T-helper 22 cell (primary cell): ENCODE data around the gene TTC12.

Source experiments
- DNase-seq: peaks from one replicate; pipeline ENCODE4 v3.0.0-alpha.2; 2020; ENCODE audit warnings: low read depth

Gene TTC12

GRCh38 chr11:113314389-113315301, at the start of gene TTC12:
TSS of gene TTC12 (plus strand) at chr11:113314583. CDS start at chr11:113316258, 1,675 bp downstream.
- DNase-seq = peak; percentile 80

- no peak for DNase-seq
These were observed 49.0 kb upstream of the TTC12 start for GRCh38 chr11:113265362-113265761.

DNA sequence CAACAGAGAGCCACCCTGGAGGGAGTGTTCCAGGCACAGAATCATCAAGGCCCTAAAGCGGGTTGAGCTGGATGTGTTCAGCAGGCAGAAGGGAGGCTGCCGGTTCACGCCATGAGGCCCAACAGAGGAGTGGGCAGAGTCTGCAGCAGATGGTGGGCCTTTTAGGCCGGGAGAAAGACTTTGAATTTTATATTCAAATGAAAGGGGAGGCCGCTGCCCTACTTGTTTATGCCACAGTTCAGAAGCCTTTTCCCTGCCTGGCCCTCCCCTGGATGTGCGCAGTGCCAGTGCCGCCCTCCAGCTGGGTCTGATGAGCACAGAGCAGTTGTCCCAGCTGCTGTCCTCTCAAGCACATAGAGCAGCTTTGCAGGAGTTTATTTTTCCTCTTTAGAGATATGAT, 46.9 kb upstream of the TTC12 start:
- no peak for DNase-seq

GRCh38 chr11:113269096-113269495, 45.3 kb upstream of the TTC12 start:
- no peak for DNase-seq

DNA sequence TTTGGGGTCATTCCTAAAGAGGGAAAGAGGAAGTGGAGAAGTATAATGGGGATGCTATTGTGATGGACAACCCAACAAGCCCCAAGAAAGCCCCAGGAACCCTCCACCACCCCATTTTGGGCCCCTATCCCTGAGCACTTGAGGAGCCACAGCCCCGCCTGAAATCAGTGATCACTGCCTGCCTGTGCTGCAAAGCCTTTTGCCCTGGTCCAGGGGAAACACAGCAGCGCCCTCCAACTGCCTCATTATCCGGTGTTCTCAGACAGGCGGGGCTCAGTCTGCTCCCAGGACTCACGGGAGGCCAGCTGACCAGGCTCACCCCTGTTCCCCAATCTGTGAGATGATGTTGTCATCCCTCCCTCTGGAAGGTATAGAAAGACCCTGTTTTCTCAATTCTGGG, 44.7 kb upstream of the TTC12 start:
- DNase-seq = no peak

DNA sequence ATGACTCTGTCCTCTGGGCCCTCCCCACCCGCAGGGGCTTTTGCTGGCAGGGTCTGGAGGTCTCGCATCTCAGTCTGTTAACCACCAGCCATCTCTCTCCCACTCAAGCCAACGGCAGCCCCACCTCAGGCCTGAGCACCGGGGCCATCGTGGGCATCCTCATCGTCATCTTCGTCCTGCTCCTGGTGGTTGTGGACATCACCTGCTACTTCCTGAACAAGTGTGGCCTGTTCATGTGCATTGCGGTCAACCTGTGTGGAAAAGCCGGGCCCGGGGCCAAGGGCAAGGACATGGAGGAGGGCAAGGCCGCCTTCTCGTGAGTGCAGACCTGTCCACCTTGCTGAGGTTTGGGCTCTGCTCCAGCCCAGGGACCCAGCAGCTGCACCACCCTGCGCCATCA, 44.3 kb upstream of the TTC12 start:
- DNase-seq = no peak

DNA sequence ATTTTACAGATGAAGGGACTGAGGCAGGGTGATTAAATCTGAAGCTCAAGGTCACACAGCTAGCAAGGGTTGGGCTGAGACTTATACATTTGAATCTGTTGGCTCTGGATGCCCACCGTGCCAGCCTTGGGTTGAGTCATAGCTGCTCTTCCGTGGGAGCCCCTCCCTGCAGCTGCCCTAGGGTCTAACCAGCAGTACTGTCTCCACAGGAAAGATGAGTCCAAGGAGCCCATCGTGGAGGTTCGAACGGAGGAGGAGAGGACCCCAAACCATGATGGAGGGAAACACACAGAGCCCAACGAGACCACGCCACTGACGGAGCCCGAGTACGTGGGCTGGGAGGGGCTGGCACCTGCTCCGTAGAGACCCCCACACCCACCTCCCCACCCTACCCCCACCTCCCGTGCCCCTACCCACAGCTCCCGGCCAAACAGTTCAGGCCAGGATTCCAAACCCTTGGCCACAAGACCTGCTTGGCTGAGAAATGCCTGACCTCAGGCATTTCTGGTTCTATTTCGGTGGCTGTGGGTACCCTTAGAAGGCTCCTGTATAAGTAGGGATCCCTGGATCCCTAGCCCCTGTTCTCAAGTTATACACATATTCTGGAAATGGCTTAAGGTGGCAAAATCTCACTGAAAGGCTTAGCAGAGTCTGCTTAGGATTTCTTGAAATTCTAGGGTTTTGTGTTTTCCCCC, 42.7 kb upstream of the TTC12 start:
- DNase-seq = no peak

- no peak for DNase-seq
These were observed 42.1 kb upstream of the TTC12 start for GRCh38 chr11:113272281-113272680.

DNA sequence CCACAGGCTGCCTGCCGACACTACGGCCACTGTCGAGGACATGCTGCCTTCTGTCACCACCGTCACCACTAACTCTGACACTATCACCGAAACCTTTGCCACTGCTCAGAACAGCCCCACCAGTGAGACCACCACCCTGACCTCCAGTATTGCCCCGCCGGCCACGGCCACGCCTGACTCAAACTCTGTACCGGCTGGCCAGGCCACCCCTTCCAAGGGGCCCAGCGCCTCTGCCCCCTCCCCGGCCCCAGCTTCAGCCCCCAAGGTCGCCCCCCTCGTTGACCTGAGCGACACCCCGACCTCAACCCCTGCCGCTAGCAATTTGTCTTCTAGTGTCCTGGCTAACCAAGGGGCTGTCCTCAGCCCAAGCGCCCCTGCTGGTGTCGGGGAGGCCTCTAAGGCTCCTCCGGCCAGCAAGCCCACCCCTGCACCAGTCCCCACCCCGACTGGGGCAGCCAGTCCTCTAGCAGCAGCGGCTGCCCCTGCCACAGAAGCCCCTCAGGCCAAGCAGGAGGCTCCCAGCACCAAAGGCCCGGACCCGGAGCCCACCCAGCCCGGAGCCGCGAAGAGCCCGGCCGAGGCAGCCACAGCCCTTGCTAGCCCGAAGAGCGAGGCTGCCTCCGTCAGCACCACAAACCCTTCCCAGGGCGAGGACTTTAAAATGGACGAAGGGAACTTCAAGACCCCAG, 41.3 kb upstream of the TTC12 start:
- DNase-seq = no peak

DNA sequence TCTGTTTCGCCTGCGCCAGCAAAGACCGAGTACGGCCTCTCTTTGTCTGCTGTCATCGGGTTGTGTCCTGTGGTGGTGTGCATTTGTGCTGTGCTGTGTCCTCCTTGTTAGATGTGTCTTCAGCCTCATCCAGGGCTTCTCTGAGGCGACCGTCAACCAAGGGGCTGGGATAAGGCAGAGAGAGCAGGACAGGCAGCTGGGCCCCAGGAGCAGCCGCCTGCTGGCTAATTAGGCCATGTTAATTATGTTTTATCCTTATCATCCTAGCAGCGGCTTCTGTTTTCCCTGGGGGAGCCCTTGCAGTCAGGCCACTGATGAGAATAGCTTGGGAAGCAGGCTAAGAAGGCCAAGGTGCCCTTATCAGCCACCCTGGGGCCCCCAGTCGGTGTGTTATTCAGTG, 40.7 kb upstream of the TTC12 start:
- DNase-seq = no peak

DNA sequence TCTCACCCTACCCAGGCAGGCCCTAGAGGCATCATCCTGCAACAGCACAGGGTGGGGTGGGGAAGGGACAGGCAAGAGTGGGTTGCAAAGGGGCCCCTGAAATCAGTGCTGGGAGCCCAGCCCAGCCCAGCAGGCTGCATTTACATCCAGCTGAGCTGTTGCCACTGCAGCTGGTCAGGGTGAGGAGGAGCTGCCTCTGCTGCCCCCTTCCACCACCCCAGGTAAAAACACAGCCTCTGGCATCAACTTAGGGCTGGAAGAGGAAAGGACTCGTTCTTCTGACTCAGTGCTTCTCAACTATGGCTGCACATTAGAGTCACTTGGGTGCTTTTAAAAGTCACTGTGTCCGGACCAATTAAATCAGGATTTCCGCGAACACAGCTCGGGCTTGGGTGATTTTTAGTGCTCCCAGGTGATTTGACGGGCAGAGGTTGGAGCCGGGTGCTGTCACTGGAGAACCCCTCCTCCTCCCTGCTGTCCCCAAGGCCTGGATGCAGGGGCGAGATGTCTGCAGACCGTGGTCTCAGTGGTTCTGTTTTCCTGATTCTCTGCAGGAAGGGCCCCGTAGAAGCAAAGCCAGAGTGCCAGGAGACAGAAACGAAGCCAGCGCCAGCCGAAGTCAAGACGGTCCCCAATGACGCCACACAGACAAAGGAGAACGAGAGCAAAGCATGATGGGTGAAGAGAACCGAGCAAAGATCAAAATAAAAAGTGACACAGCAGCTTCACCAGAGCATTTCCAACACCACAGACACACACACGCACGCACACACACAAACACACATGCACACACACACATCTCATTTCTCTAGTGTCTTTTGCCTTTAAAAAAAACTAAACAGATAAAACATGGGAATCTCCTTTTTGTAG, 39.4 kb upstream of the TTC12 start:
- no peak for DNase-seq

- DNase-seq = no peak
These were observed 38.8 kb upstream of the TTC12 start for GRCh38 chr11:113275602-113276001.

- no peak for DNase-seq
These were observed 37.9 kb upstream of the TTC12 start for GRCh38 chr11:113276466-113276865.

GRCh38 chr11:113277907-113278306, 36.5 kb upstream of the TTC12 start:
- no peak for DNase-seq

- no peak for DNase-seq
These were observed 35.9 kb upstream of the TTC12 start for GRCh38 chr11:113278481-113278880.

DNA sequence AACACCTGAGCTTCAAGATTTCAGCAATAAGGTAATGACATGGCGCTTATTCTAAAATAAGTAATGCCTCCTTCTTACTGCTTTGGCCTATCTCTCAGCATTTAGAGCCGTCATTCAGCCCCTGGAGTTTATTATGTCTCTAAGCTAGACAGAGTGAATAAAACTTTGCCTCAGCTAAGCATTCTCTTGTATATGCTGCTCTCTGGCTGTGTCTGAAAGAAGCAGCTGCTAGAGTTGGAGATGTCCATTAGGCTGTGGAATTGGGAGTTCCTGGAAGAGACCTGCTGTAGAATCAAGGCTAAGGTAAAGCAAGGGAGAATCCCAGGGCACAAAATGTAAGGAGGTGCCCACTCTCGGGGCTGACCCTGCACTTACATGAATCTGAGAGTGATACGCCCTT, 35.5 kb upstream of the TTC12 start:
- DNase-seq = no peak

- DNase-seq = no peak
These were observed 34.8 kb upstream of the TTC12 start for GRCh38 chr11:113279591-113279990.

DNA sequence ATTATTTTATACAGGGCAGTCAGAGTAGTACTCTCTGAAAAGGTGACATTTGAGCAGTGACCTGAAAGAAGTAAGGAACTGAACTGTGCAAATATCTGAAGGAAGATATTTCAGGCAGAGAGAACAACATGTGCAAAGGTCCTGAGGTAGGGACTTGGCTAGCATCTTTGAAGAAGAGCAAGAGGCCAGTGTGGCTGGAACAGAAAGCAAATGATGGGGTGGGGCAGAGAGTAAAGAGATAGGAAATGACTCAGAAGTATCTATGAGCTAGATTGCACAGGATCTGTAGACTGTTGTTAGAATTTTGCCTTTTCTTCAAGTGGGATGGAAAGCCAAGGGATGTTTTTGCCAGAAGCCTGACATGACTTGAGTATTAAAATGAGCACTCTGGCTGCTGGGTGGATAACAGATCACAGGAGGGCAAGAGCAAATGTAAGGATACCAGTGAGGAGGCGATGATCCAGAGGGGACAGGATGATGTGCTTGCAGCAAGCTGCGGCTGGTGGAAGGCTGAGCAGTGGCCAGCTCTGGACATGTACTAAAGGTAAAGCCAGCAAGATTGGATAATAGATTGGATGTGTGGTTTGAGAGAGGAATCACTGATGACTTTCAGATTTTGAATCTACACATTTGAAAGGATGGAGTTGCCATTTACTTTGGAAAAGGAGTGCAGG, 33.2 kb upstream of the TTC12 start:
- DNase-seq = no peak

DNA sequence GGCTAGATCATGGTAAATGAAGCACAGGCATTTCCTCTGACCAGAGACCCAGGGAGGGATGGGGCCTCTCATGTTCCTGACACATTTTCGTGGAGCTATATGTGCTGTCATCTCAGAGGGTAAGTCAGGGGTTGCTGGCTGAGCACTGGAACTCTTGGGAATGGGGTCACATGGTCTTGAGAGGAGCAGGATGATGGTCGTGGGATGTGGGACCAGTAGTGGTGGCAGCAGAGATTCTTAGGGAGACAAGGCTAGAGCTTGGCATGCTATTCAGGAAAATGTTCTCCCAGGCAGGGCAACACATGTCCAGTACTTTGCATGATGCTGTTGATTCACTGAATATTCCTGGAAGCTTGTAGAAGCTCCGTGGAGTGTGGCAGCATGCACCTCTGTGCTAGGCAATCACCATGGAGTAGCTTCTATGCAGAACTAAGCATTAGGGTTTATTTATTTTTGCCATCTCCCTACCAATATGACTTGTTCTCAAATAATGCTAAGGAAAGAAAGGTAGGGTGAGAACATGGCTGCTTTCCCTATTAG, 31.4 kb upstream of the TTC12 start:
- DNase-seq = no peak

DNA sequence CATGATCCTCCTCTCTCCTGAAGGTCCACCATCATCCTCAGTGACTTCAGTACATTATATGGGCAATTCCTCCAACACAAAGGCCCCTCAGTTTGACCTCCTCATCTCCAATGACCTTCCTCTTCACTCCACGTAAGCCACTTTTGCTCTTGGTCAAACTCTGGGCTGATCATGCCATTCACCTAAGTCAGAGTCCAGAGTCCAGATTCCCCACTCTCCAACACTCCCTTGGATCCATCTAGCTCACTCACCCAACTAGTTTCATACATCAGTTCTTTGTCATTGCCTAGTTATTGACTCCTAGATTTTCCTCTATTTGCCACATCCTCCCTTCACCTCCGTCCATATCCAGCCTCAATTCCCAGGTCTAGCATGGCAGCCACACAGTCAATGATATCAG, 30.5 kb upstream of the TTC12 start:
- no peak for DNase-seq

DNA sequence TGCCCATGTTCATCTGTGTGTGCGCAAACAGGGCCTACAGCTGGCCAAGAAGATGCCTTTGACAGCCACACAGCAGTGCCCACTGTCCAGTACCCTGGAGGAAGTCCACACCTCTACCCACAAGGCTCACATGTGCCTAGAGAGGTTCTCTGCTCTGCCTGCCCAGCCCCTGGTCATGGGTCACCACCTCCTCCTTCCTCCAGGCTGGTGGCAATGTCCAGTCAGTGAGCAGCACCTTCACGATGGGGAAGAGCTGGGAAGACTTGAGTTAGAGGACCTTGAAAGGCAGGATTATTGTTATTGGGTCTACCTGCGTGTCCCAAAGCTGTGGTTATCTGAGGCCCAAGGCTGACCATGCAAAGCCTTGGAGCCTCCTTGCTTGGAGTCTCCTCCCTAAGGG, 28.4 kb upstream of the TTC12 start:
- no peak for DNase-seq
